Endothelial cell of umbilical vein (primary cell): ENCODE measurements around the gene NELFA. TPM values are rescaled to one million over a fixed set of nuclear protein-coding genes. Genes with fewer than 3 reads are reported as not detected.

Source experiments
- BruUV-seq: library from RNA; stranded (reverse); fragments of 400-500 nt; replicated peaks from 2 replicates; lab custom pipeline; 2021; lab: Mats Ljungman, UMichigan
- CTCF ChIA-PET: fragments of 300-600, 350-600 bp; sonication (Branson Sonifier 250); formaldehyde crosslinking; loops from one replicate; lab custom pipeline; 2021; ENCODE audit warnings: antibody characterized with exemption, inconsistent platforms; lab: Charles Lee
- POLR2A ChIA-PET: fragments of 300-600, 350-600 bp; sonication (Branson Sonifier 250); formaldehyde crosslinking; loops from one replicate; lab custom pipeline; 2021; ENCODE audit warnings: antibody characterized with exemption, inconsistent platforms; lab: Charles Lee
- DNase-seq: peaks from one replicate; pipeline ENCODE4 v3.0.0-alpha.2; 2011; ENCODE audit warnings: low read depth, low spot score
- FAIRE-seq: peaks from 2 replicates; lab custom pipeline; 2011; peaks lifted over from hg19 to GRCh38; lab: Jason Lieb, UNC
- H2AFZ ChIP-seq: 2 replicates; pipeline ENCODE4 v1.6.0; 2012; ENCODE audit warnings: low read depth, low read length, control low read depth, inconsistent platforms
- H3K27ac ChIP-seq: 2 replicates; pipeline ENCODE4 v1.5.1; 2011; ENCODE audit warnings: low read depth, mild to moderate bottlenecking, control low read depth, low read length, moderate library complexity; ENCODE audit not compliant: insufficient read depth
- H3K27me3 ChIP-seq, 2 experiments: 2 replicates each; pipeline versions ENCODE4 v1.6.0 to v1.6.1; 2011; ENCODE audit warnings: low read length in 2 of 2, mixed read lengths in 1 of 2; ENCODE audit not compliant: control insufficient read depth in 2 of 2, insufficient read depth in 2 of 2
- H3K36me3 ChIP-seq, 2 experiments: 2 replicates in 1 of 2; 3 replicates in 1 of 2; pipeline ENCODE4 v1.5.1; 2011; ENCODE audit warnings: low read length in 2 of 2, mild to moderate bottlenecking in 1 of 2, moderate library complexity in 1 of 2; ENCODE audit not compliant: control insufficient read depth in 2 of 2, insufficient read depth in 2 of 2; ENCODE audit errors: extremely low read depth in 1 of 2
- H3K4me1 ChIP-seq: 3 replicates; pipeline ENCODE4 v1.5.1; 2011; ENCODE audit warnings: mild to moderate bottlenecking, low read length; ENCODE audit not compliant: control insufficient read depth, insufficient read depth; ENCODE audit errors: extremely low read depth
- H3K4me2 ChIP-seq: 2 replicates; pipeline ENCODE4 v1.6.1; 2011; ENCODE audit warnings: low read length, control low read depth, mixed read lengths; ENCODE audit not compliant: insufficient read depth
- H3K4me3 ChIP-seq, 3 experiments: fragments of 200-600 bp in 1 of 3; sonication (generic), shearing (Covaris generic) in 1 of 3; replicated peaks in 1 of 3; 2 replicates each; pipeline ENCODE4 v1.5.1; 2011 to 2016; ENCODE audit warnings: control low read depth in 3 of 3, low read length in 3 of 3, mild to moderate bottlenecking in 2 of 3, inconsistent platforms in 1 of 3, low read depth in 1 of 3, moderate library complexity in 1 of 3; ENCODE audit not compliant: insufficient read depth in 1 of 3
- H3K79me2 ChIP-seq: 2 replicates; pipeline ENCODE4 v1.6.0; 2012; ENCODE audit warnings: low read length, inconsistent platforms; ENCODE audit not compliant: control insufficient read depth, insufficient read depth
- H3K9ac ChIP-seq: replicated peaks from 2 replicates; pipeline ENCODE3; 2011; ENCODE audit warnings: low read length, control low read depth; ENCODE audit not compliant: insufficient read depth; ENCODE audit errors: extremely low read depth
- H3K9me1 ChIP-seq: replicated peaks from 3 replicates; pipeline ENCODE4 v1.6.0; 2011; ENCODE audit warnings: mild to moderate bottlenecking, low read length; ENCODE audit not compliant: control insufficient read depth, insufficient read depth; ENCODE audit errors: extremely low read depth
- H3K9me3 ChIP-seq: replicated peaks from 2 replicates; pipeline ENCODE4 v1.5.1; 2012; ENCODE audit warnings: low read length, inconsistent platforms; ENCODE audit not compliant: control insufficient read depth, insufficient read depth
- H4K20me1 ChIP-seq: replicated peaks from 2 replicates; pipeline ENCODE3; 2011; ENCODE audit warnings: mild to moderate bottlenecking, low read length; ENCODE audit not compliant: control insufficient read depth, insufficient read depth; ENCODE audit errors: extremely low read depth
- CTCF ChIP-seq, 2 donors: IDR thresholded peaks; 1 replicate in 1 of 2; 2 replicates in 1 of 2; pipeline ENCODE4 v1.5.1; 2011; ENCODE audit warnings: low read length in 2 of 2, mild to moderate bottlenecking in 2 of 2, moderate library complexity in 2 of 2, control low read depth in 1 of 2, inconsistent platforms in 1 of 2, low read depth in 1 of 2; ENCODE audit not compliant: insufficient read depth in 1 of 2; ENCODE audit errors: extremely low read depth in 1 of 2
- EZH2 ChIP-seq: IDR thresholded peaks from 2 replicates; pipeline ENCODE4 v1.6.1; 2012; ENCODE audit warnings: borderline replicate concordance, low read depth, mild to moderate bottlenecking, moderate library complexity, low read length, inconsistent platforms; ENCODE audit not compliant: severe bottlenecking
- FOS ChIP-seq: IDR thresholded peaks from 2 replicates; pipeline ENCODE4 v1.6.1; 2011; ENCODE audit warnings: mild to moderate bottlenecking, low read length, moderate library complexity, borderline replicate concordance; ENCODE audit not compliant: insufficient read depth
- GATA2 ChIP-seq: IDR thresholded peaks from 2 replicates; pipeline ENCODE4 v1.7.0; 2011; ENCODE audit warnings: low read depth, mild to moderate bottlenecking, moderate library complexity, mixed read lengths, low read length; ENCODE audit not compliant: insufficient read length, insufficient read depth
- JUN ChIP-seq: IDR thresholded peaks from 2 replicates; pipeline ENCODE4 v1.6.1; 2011; ENCODE audit warnings: borderline replicate concordance, low read depth; ENCODE audit not compliant: insufficient read length, insufficient read depth
- MYC ChIP-seq: IDR thresholded peaks from one replicate; pipeline ENCODE4 v1.6.1; 2011; ENCODE audit warnings: mild to moderate bottlenecking, low read depth, low read length
- POLR2A ChIP-seq: IDR thresholded peaks from 2 replicates; pipeline ENCODE4 v1.6.1; 2012; ENCODE audit warnings: low read depth, mild to moderate bottlenecking, control low read depth, low read length
- POLR2AphosphoS5 ChIP-seq: IDR thresholded peaks from 2 replicates; pipeline ENCODE4 v1.6.1; 2012; ENCODE audit warnings: low read depth, mild to moderate bottlenecking, control low read depth, low read length, moderate library complexity; ENCODE audit not compliant: insufficient read depth
- dilution Hi-C: fragments of 300-500 bp; cut with MboI; formaldehyde crosslinking; loops from one replicate; pipeline ENCODE4 v1.15.0; 2019; ENCODE audit warnings: low sequenced_read_pairs; ENCODE audit not compliant: extremely low pct_ligation_motif_present
- intact Hi-C: fragments of 100-400 bp; cut with micrococcal nuclease; formaldehyde crosslinking; loops from one replicate; pipeline ENCODE4 v1.10.0; 2022
- polyA plus RNA-seq, 4 experiments: library from polyadenylated mRNA; depleted of rRNA in 3 of 4; stranded (reverse) in 3 of 4; unstranded in 1 of 4; fragments of >200 nt; gene quantifications; 2 replicates each; pipeline versions ENCODE4 v1.2.1 to v1.2.3, GENCODE V29; 2011 to 2012; ENCODE audit warnings: missing spikeins in 1 of 4
- total RNA-seq: library from RNA; stranded (reverse); gene quantifications from 2 replicates; pipeline ENCODE4 v1.2.3, GENCODE V29; 2021
- TF ChIP-seq, protein P1 (sequence below): IDR thresholded peaks from 2 replicates; pipeline ENCODE4 v1.6.1; 2011; ENCODE audit not compliant: insufficient read depth, insufficient read length

The NELFA gene
- total and polyA plus RNA-seq, 2 donors (not counting 3 experiments of a cell fraction or from before 2014, with no cell fraction given) = 22.8 to 30.3 TPM

GRCh38 chr4:2051086-2051485, 42.3 kb upstream of the NELFA start:
- Histone ChIP-seq H2AFZ (no peak overlapping the region), H3K9ac (no peak overlapping the region), H3K4me1 (no peaks in the 10 kb centered on the region), H3K79me2 (no peaks in the 10 kb centered on the region), H3K4me2 (no peak overlapping the region), H3K9me3 (no peaks in the 10 kb centered on the region), H3K4me3 (no peak overlapping the region), H3K36me3 (no peaks in the 10 kb centered on the region), H3K9me1 (no peaks in the 10 kb centered on the region), H3K27ac (no peak overlapping the region), H4K20me1 (no peaks in the 10 kb centered on the region), H3K27me3 (peaks cover 18 to 20% of the 10 kb centered on the region in 2 experiments)
- BruUV-seq = no TSS peak
- DNase-seq = no peak
- dilution Hi-C loops (no loop called here), intact Hi-C loops (no loop called here)
- no peak for FAIRE-seq
- CTCF ChIA-PET = interaction anchor here (0.8 to 1.2 kb wide), 2 partner anchors 24 to 169 kb away, joined by 3 read pairs; no protein-coding TSS in a partner anchor
- no peak for TF ChIP-seq POLR2AphosphoS5
- no peak for TF ChIP-seq FOS
- no peak for TF ChIP-seq JUN
- TF ChIP-seq EZH2 = no peak
- no peak for TF ChIP-seq MYC
- TF ChIP-seq, protein P1, sequence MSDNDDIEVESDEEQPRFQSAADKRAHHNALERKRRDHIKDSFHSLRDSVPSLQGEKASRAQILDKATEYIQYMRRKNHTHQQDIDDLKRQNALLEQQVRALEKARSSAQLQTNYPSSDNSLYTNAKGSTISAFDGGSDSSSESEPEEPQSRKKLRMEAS = no peak
- no peak for TF ChIP-seq GATA2
- TF ChIP-seq POLR2A = no peak
- no peak for TF ChIP-seq CTCF (IDR thresholded peaks at IDR 0.05; ENCODE audit: extremely low read depth in 1 of 2, insufficient read depth in 1 of 2, low read depth in 1 of 2, low read length in 2 of 2)
- POLR2A ChIA-PET = no interaction called here
